Myometrial cell (primary cell): ENCODE data around the gene CRYZ. TPM values are rescaled to one million over a fixed set of nuclear protein-coding genes. Genes with fewer than 3 reads are reported as not detected.

Experiments used
- total RNA-seq: library from RNA; depleted of rRNA; stranded (reverse); fragments of >200 nt; gene quantifications from 2 replicates; pipeline ENCODE4 v1.2.3, GENCODE V29; 2015

CRYZ gene
- 32.9 and 41.8 TPM in 2 replicates for total RNA-seq

GRCh38 chr1:74732960-74733603 is at the start of gene CRYZ, which contains the start of gene TYW3:
CRYZ (minus strand) TSS chr1:74733050; CDS start chr1:74724821, 8,229 bp downstream.
TYW3 (plus strand) TSS chr1:74733152; CDS start chr1:74733245, 93 bp downstream.

GRCh38 chr1:74673351-74674111 is 59.3 kb downstream of the CRYZ start, which contains the start of gene ERICH3:
ERICH3 (minus strand) TSS chr1:74673792; CDS start chr1:74673519, 273 bp downstream.

Other genes with a start within 250 kb of the CRYZ start
- not detected in 2 replicates for gene LRRC53, start 220.4 kb downstream of the CRYZ start, total RNA-seq
- gene ERICH3, start 59.3 kb downstream of the CRYZ start, total RNA-seq, result not detected in 2 replicates
- 10.1 and 13.1 TPM in 2 replicates for gene TYW3, start 102 bp upstream of the CRYZ start, total RNA-seq